H1 (cell line): ENCODE measurements around the gene EPHA10. TPM values are rescaled to one million over a fixed set of nuclear protein-coding genes. Genes with fewer than 3 reads are reported as not detected.

Experiments
- CTCF ChIA-PET: fragments of 300-600 bp; sonication (Branson Sonifier 250); formaldehyde crosslinking; loops from one replicate; lab custom pipeline; 2021; ENCODE audit not compliant: partially characterized antibody; lab: Charles Lee
- POLR2A ChIA-PET: fragments of 300-600 bp; sonication (Branson Sonifier 250); formaldehyde crosslinking; loops from one replicate; lab custom pipeline; 2021; ENCODE audit warnings: inconsistent platforms; ENCODE audit not compliant: partially characterized antibody; lab: Charles Lee
- DNase-seq, 2 experiments: peaks; one replicate each; pipeline versions ENCODE4 v3.0.0 to v3.0.0-alpha.2; 2010 to 2022; ENCODE audit warnings: low spot score in 2 of 2, low read depth in 1 of 2, mixed read lengths in 1 of 2
- FAIRE-seq: peaks from 2 replicates; lab custom pipeline; 2011; peaks lifted over from hg19 to GRCh38; lab: Jason Lieb, UNC
- H2AFZ ChIP-seq: 2 replicates; pipeline ENCODE4 v1.8.1; 2012; ENCODE audit warnings: low read length, inconsistent platforms
- H2AK5ac ChIP-seq: 2 replicates; pipeline ENCODE4 v1.6.1; 2013; ENCODE audit warnings: low read depth, low read length
- H2BK120ac ChIP-seq: replicated peaks from 2 replicates; pipeline ENCODE3; 2013; ENCODE audit warnings: low read depth, low read length, inconsistent platforms
- H2BK12ac ChIP-seq: 2 replicates; pipeline ENCODE4 v1.6.1; 2013; ENCODE audit warnings: low read depth, low read length
- H2BK15ac ChIP-seq: 2 replicates; pipeline ENCODE4 v1.6.1; 2013; ENCODE audit warnings: low read length
- H2BK20ac ChIP-seq: 2 replicates; pipeline ENCODE4 v1.6.1; 2013; ENCODE audit warnings: low read length
- H2BK5ac ChIP-seq: 2 replicates; pipeline ENCODE4 v1.6.1; 2013; ENCODE audit warnings: low read depth, low read length
- H3K14ac ChIP-seq: 2 replicates; pipeline ENCODE4 v1.6.1; 2013; ENCODE audit warnings: inconsistent platforms; ENCODE audit not compliant: insufficient read length
- H3K18ac ChIP-seq: 2 replicates; pipeline ENCODE4 v1.6.1; 2013; ENCODE audit warnings: low read length; ENCODE audit errors: extremely low read depth
- H3K23ac ChIP-seq: 2 replicates; pipeline ENCODE4 v1.6.1; 2013; ENCODE audit warnings: inconsistent platforms; ENCODE audit not compliant: insufficient read length
- H3K23me2 ChIP-seq: 2 replicates; pipeline ENCODE4 v1.6.1; 2013; ENCODE audit warnings: low read depth, low read length
- H3K27ac ChIP-seq: 2 replicates; pipeline ENCODE4 v1.6.1; 2011; ENCODE audit warnings: low read depth, low read length, inconsistent platforms
- H3K27me3 ChIP-seq, 4 experiments: replicated peaks in 1 of 4; 1 replicate in 1 of 4; 2 replicates in 3 of 4; pipeline versions ENCODE4 v1.6.1 to v1.8.1; 2011 to 2013; ENCODE audit warnings: low read length in 3 of 4, mild to moderate bottlenecking in 3 of 4, inconsistent platforms in 2 of 4, mixed read lengths in 2 of 4, moderate library complexity in 1 of 4; ENCODE audit not compliant: control insufficient read depth in 3 of 4, insufficient read depth in 3 of 4; ENCODE audit errors: extremely low read depth in 1 of 4
- H3K36me3 ChIP-seq, 4 experiments: 2 replicates each; pipeline versions ENCODE4 v1.6.1 to v1.8.1; 2011 to 2013; ENCODE audit warnings: mild to moderate bottlenecking in 4 of 4, low read length in 3 of 4, moderate library complexity in 2 of 4, control low read depth in 1 of 4, inconsistent platforms in 1 of 4; ENCODE audit not compliant: insufficient read depth in 4 of 4, control insufficient read depth in 2 of 4
- H3K4ac ChIP-seq: replicated peaks from 2 replicates; pipeline ENCODE3; 2013; ENCODE audit warnings: low read length, low read depth, mixed read lengths, inconsistent platforms; ENCODE audit not compliant: insufficient read length
- H3K4me1 ChIP-seq, 4 experiments: replicated peaks in 1 of 4; 1 replicate in 1 of 4; 2 replicates in 3 of 4; pipeline versions ENCODE4 v1.6.1 to v1.8.1; 2011 to 2013; ENCODE audit warnings: low read length in 3 of 4, inconsistent platforms in 2 of 4, mixed read lengths in 1 of 4; ENCODE audit not compliant: insufficient read depth in 4 of 4, control insufficient read depth in 3 of 4
- H3K4me2 ChIP-seq, 2 experiments: 2 replicates each; pipeline versions ENCODE4 v1.6.1 to v1.8.1; 2011 to 2013; ENCODE audit warnings: low read depth in 2 of 2, low read length in 2 of 2, control low read depth in 1 of 2, inconsistent platforms in 1 of 2, mild to moderate bottlenecking in 1 of 2; ENCODE audit not compliant: insufficient read depth in 1 of 2
- H3K4me3 ChIP-seq, 4 experiments: fragments of 200-600, 300-600 bp in 1 of 4; sonication (generic), shearing (Covaris generic), sonication (Bioruptor Twin) in 1 of 4; 2 replicates each; pipeline versions ENCODE4 v1.5.1 to v1.8.1; 2011 to 2016; ENCODE audit warnings: low read length in 4 of 4, low read depth in 3 of 4, control low read depth in 2 of 4, inconsistent platforms in 2 of 4, mild to moderate bottlenecking in 2 of 4, mixed read lengths in 1 of 4, moderate library complexity in 1 of 4; ENCODE audit not compliant: insufficient read depth in 2 of 4; ENCODE audit errors: extremely low read depth in 1 of 4
- H3K56ac ChIP-seq: replicated peaks from 2 replicates; pipeline ENCODE3; 2013; ENCODE audit warnings: low read depth, mild to moderate bottlenecking, mixed read lengths, low read length, inconsistent platforms; ENCODE audit not compliant: insufficient read length
- H3K79me1 ChIP-seq: 2 replicates; pipeline ENCODE4 v1.6.1; 2013; ENCODE audit warnings: low read depth, low read length, control low read depth
- H3K79me2 ChIP-seq, 2 experiments: 2 replicates each; pipeline versions ENCODE4 v1.6.1 to v1.8.1; 2012 to 2013; ENCODE audit warnings: low read length in 2 of 2, mild to moderate bottlenecking in 2 of 2, inconsistent platforms in 1 of 2; ENCODE audit not compliant: insufficient read depth in 2 of 2, control insufficient read depth in 1 of 2
- H3K9ac ChIP-seq, 4 experiments: replicated peaks in 1 of 4; 1 replicate in 1 of 4; 2 replicates in 3 of 4; pipeline versions ENCODE4 v1.6.1 to v1.8.1; 2011 to 2013; ENCODE audit warnings: low read depth in 3 of 4, low read length in 3 of 4, control low read depth in 2 of 4, mild to moderate bottlenecking in 2 of 4, moderate library complexity in 2 of 4, inconsistent platforms in 1 of 4; ENCODE audit errors: extremely low read depth in 1 of 4
- H3K9me3 ChIP-seq, 2 experiments: 2 replicates each; pipeline versions ENCODE4 v1.6.1 to v1.8.1; 2012 to 2013; ENCODE audit warnings: mild to moderate bottlenecking in 2 of 2, moderate library complexity in 2 of 2, control low read depth in 1 of 2, inconsistent platforms in 1 of 2, low read depth in 1 of 2, low read length in 1 of 2, mixed read lengths in 1 of 2; ENCODE audit not compliant: insufficient read depth in 2 of 2
- H4K20me1 ChIP-seq, 2 experiments: replicated peaks in 1 of 2; 2 replicates each; pipeline versions ENCODE3 to v1.8.1; 2011 to 2013; ENCODE audit warnings: inconsistent platforms in 2 of 2, low read length in 2 of 2, mild to moderate bottlenecking in 1 of 2; ENCODE audit not compliant: insufficient read depth in 2 of 2, control insufficient read depth in 1 of 2
- H4K5ac ChIP-seq: 2 replicates; pipeline ENCODE4 v1.6.1; 2013; ENCODE audit warnings: low read length, low read depth, mixed read lengths, inconsistent platforms; ENCODE audit not compliant: insufficient read length
- H4K8ac ChIP-seq: 2 replicates; pipeline ENCODE4 v1.8.0; 2013; ENCODE audit warnings: mild to moderate bottlenecking, moderate library complexity, low read length, inconsistent platforms; ENCODE audit not compliant: insufficient read depth; ENCODE audit errors: extremely low read depth
- H4K91ac ChIP-seq: replicated peaks from 2 replicates; pipeline ENCODE3; 2013; ENCODE audit warnings: low read length, mixed read lengths, inconsistent platforms; ENCODE audit not compliant: insufficient read length
- BCL11A ChIP-seq, 2 experiments: IDR thresholded peaks; one replicate each; pipeline ENCODE4 v1.6.1; 2011; ENCODE audit warnings: low read depth in 2 of 2, low read length in 2 of 2, mild to moderate bottlenecking in 2 of 2
- CBX8 ChIP-seq: fragments of 300-800, 300-1000 bp; sonication (generic); IDR thresholded peaks from 2 replicates; pipeline ENCODE4 v1.7.1; 2016; ENCODE audit warnings: low read depth, low read length, borderline replicate concordance
- CHD1 ChIP-seq: IDR thresholded peaks from 2 replicates; pipeline ENCODE4 v1.6.1; 2012; ENCODE audit warnings: low read depth, low read length, improper control_type of control experiment
- CHD2 ChIP-seq: IDR thresholded peaks from 2 replicates; pipeline ENCODE4 v1.6.1; 2012; ENCODE audit warnings: low read length, improper control_type of control experiment
- EGR1 ChIP-seq: IDR thresholded peaks from 2 replicates; pipeline ENCODE4 v1.6.1; 2011; ENCODE audit warnings: low read depth, low read length, borderline replicate concordance
- FOSL1 ChIP-seq: IDR thresholded peaks from 2 replicates; pipeline ENCODE4 v1.6.1; 2011; ENCODE audit warnings: mild to moderate bottlenecking, low read depth, low read length, moderate library complexity; ENCODE audit not compliant: insufficient read depth
- GABPA ChIP-seq: IDR thresholded peaks from 2 replicates; pipeline ENCODE4 v1.6.1; 2011; ENCODE audit warnings: mild to moderate bottlenecking, low read length, moderate library complexity, borderline replicate concordance; ENCODE audit not compliant: insufficient read depth
- JUND ChIP-seq: IDR thresholded peaks from 2 replicates; pipeline ENCODE4 v1.6.1; 2011; ENCODE audit warnings: mild to moderate bottlenecking, improper control_type of control experiment, low read length
- NRF1 ChIP-seq: IDR thresholded peaks from 2 replicates; pipeline ENCODE4 v1.6.1; 2011; ENCODE audit warnings: mild to moderate bottlenecking, low read depth, low read length, improper control_type of control experiment
- PHF8 ChIP-seq: fragments of 200-600 bp; sonication (generic); conservative IDR thresholded peaks from 2 replicates; pipeline ENCODE4 v1.7.1; 2012; ENCODE audit warnings: low read depth, mild to moderate bottlenecking, inconsistent platforms, low read length, moderate library complexity
- RBBP5 ChIP-seq: IDR thresholded peaks from 2 replicates; pipeline ENCODE4 v1.7.1; 2012; ENCODE audit warnings: low read depth, mild to moderate bottlenecking, inconsistent platforms, low read length, moderate library complexity, borderline replicate concordance
- SIN3A ChIP-seq, 2 experiments: IDR thresholded peaks in 1 of 2; conservative IDR thresholded peaks in 1 of 2; 2 replicates each; pipeline ENCODE4 v1.6.1; 2011 to 2012; ENCODE audit warnings: low read length in 2 of 2, improper control_type of control experiment in 1 of 2, low read depth in 1 of 2, mild to moderate bottlenecking in 1 of 2
- SRF ChIP-seq: IDR thresholded peaks from 2 replicates; pipeline ENCODE4 v1.6.1; 2011; ENCODE audit warnings: mild to moderate bottlenecking, low read depth, low read length, moderate library complexity
- TAF1 ChIP-seq: IDR thresholded peaks from 2 replicates; pipeline ENCODE4 v1.6.1; 2011; ENCODE audit warnings: mild to moderate bottlenecking, low read depth, low read length
- TCF12 ChIP-seq: IDR thresholded peaks from 2 replicates; pipeline ENCODE4 v1.6.1; 2011; ENCODE audit warnings: low read depth, mild to moderate bottlenecking, low read length
- WGBS, 2 experiments: shearing (Covaris generic) in 1 of 2; methylation state at CpG; one replicate each; pipeline versions ENCODE4 v1.1.6 to v1.1.7; 2013 to 2015; ENCODE audit warnings: low lambda C conversion rate in 2 of 2, mixed read lengths in 2 of 2, inconsistent platforms in 1 of 2, low coverage in 1 of 2, missing lambda C conversion rate in 1 of 2; ENCODE audit not compliant: insufficient replicate concordance in 2 of 2, insufficient coverage in 1 of 2, insufficient read length in 1 of 2; ENCODE audit errors: extremely low coverage in 1 of 2, missing lambda C conversion rate in 1 of 2; 5-methylcytosine and 5-hydroxymethylcytosine counted together
- polyA plus RNA-seq, 7 experiments: library from polyadenylated mRNA; depleted of rRNA in 3 of 7; stranded (reverse) in 5 of 7; unstranded in 2 of 7; fragments of >200 nt in 5 of 7; fragments of 200-250 nt in 2 of 7; gene quantifications; 1 replicate in 5 of 7; 2 replicates in 1 of 7; 4 replicates in 1 of 7; pipeline versions ENCODE4 v1.2.1 to v1.2.3, GENCODE V29; 2011 to 2013; ENCODE audit warnings: missing spikeins in 2 of 7, mixed read lengths in 2 of 7
- total RNA-seq: library from RNA; stranded (reverse); fragmentation: NEBNext Ultra II Directional; extraction: Animal tissue kit (Norgen Biotek cat#: 25700); gene quantifications from 2 replicates; pipeline ENCODE4 v1.2.1, GENCODE V29; 2021

EPHA10 gene
- total and polyA plus RNA-seq, 2 of the 8 experiments (the other 6 are each of a cell fraction or from before 2014, with no cell fraction given), result 0.54 to 1.0 TPM

DNA sequence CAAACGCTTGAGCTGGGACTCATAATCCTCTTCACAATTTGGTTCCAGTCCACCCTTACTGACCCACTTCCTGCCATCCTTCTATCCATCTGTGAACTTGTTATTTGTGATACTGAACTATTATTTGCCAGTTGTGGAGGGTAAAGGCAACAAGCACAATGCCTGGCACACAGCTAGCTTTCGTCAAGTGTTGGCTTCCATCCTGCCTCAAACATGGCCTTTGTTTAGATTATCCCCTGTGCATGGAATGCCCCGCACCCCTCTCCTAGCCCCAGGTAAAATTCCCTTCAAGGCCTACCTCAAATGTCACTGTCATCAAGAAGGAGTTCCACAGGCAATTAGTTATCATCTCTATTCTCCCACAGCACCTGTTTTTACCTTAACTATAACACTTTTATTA, 84.0 kb downstream of the EPHA10 start:
- H3K56ac ChIP-seq, result no peak overlapping the region
- no peak overlapping the region for H2AFZ ChIP-seq
- no peak overlapping the region for H3K27ac ChIP-seq
- H4K5ac ChIP-seq, result no peak overlapping the region
- no peaks in the 10 kb centered on the region for H3K79me1 ChIP-seq
- H2BK5ac ChIP-seq, result no peak overlapping the region
- DNase-seq, result no peak
- H3K4ac ChIP-seq, result no peak overlapping the region
- no peak overlapping the region for H2BK12ac ChIP-seq
- H4K20me1 ChIP-seq, result peaks cover 4% of the 10 kb centered on the region in 2 experiments
- 95% methylated on average over 3 of the region's 3 CpGs; no CpG with 5 or more reads in 1 of the 2 experiments for WGBS, 2 experiments
- no peaks in the 10 kb centered on the region for H3K9me3 ChIP-seq
- ChIA-PET POLR2A (interaction anchor here (1.2 kb wide), 1 partner anchor 9 kb away, joined by 5 read pairs; no protein-coding TSS in a partner anchor), CTCF (interaction anchor here (0.8 to 20.8 kb wide), 17 partner anchors 8 to 114 kb away, joined by 3 to 400 read pairs (median 4); partner anchors contain the start of gene CDCA8)
- H3K14ac ChIP-seq, result no peak overlapping the region
- H3K4me3 ChIP-seq, result no peak overlapping the region
- H2AK5ac ChIP-seq, result no peak overlapping the region
- no peaks in the 10 kb centered on the region for H3K23me2 ChIP-seq
- H3K23ac ChIP-seq, result no peak overlapping the region
- H3K36me3 ChIP-seq, result peaks cover 5 to 37% (median 26%) of the 10 kb centered on the region in 4 experiments; a peak in 7 of 8 replicates
- no peak overlapping the region for H3K18ac ChIP-seq
- H2BK120ac ChIP-seq, result no peak overlapping the region
- no peak overlapping the region for H2BK15ac ChIP-seq
- no peak overlapping the region for H4K8ac ChIP-seq
- no peak overlapping the region for H3K4me2 ChIP-seq
- H3K9ac ChIP-seq, result no peak overlapping the region
- peaks cover 0 to 2% (median 0%) of the 10 kb centered on the region in 4 experiments; a peak in 2 of 7 replicates for H3K4me1 ChIP-seq
- H3K79me2 ChIP-seq, result no peaks in the 10 kb centered on the region
- no peak overlapping the region for H4K91ac ChIP-seq
- no peak overlapping the region for H2BK20ac ChIP-seq
- FAIRE-seq, result no peak
- no peaks in the 10 kb centered on the region for H3K27me3 ChIP-seq
- TF ChIP-seq GABPA, result no peak
- TF ChIP-seq JUND, result no peak
- TF ChIP-seq CHD2, result no peak
- TF ChIP-seq TCF12, result no peak
- no peak for TF ChIP-seq PHF8
- no peak for TF ChIP-seq FOSL1
- TF ChIP-seq NRF1, result no peak
- TF ChIP-seq EGR1, result no peak
- no peak for TF ChIP-seq CBX8
- no peak for TF ChIP-seq BCL11A (IDR thresholded peaks at IDR 0.05; ENCODE audit: low read depth in 2 of 2, low read length in 2 of 2)
- TF ChIP-seq SIN3A (conservative IDR thresholded peaks at IDR 0.05 in 1 of 2, IDR thresholded peaks at IDR 0.05 in 1 of 2; ENCODE audit: low read depth in 1 of 2, low read length in 2 of 2), result no peak
- TF ChIP-seq TAF1, result no peak
- TF ChIP-seq RBBP5, result no peak
- no peak for TF ChIP-seq SRF
- TF ChIP-seq CHD1, result no peak
